Trophoblast cell (in vitro differentiated cells and primary cell): ENCODE measurements around the gene PCDHA4.
"Not testable (repeated sequence)": the region's sequence is repeated elsewhere in the genome, so short reads cannot be mapped to it uniquely, and the experiment has no call there.

ENCODE experiments used
- DNase-seq, 2 donors: peaks; one replicate each; pipeline ENCODE4 v3.0.0-alpha.2; 2016
- H2AFZ ChIP-seq: 2 replicates; pipeline ENCODE4 v1.6.1; 2013; ENCODE audit warnings: low read length, moderate library complexity, mild to moderate bottlenecking; ENCODE audit not compliant: insufficient read depth, poor library complexity
- H2AK5ac ChIP-seq: 2 replicates; pipeline ENCODE4 v1.6.1; 2013; ENCODE audit warnings: mild to moderate bottlenecking, low read length
- H2BK120ac ChIP-seq: 2 replicates; pipeline ENCODE4 v1.6.1; 2013; ENCODE audit warnings: low read length, mild to moderate bottlenecking, moderate library complexity; ENCODE audit not compliant: insufficient read depth, poor library complexity
- H2BK12ac ChIP-seq: 2 replicates; pipeline ENCODE4 v1.6.1; 2013; ENCODE audit warnings: mild to moderate bottlenecking, low read length, moderate library complexity
- H2BK5ac ChIP-seq: 2 replicates; pipeline ENCODE4 v1.6.1; 2013; ENCODE audit warnings: low read length, low read depth, moderate library complexity, mild to moderate bottlenecking; ENCODE audit not compliant: poor library complexity
- H3K14ac ChIP-seq: 2 replicates; pipeline ENCODE4 v1.6.1; 2013; ENCODE audit warnings: mild to moderate bottlenecking, low read length
- H3K18ac ChIP-seq: 2 replicates; pipeline ENCODE4 v1.6.1; 2013; ENCODE audit warnings: mild to moderate bottlenecking, low read length
- H3K23ac ChIP-seq: 2 replicates; pipeline ENCODE4 v1.6.1; 2013; ENCODE audit warnings: low read length
- H3K27ac ChIP-seq: 2 replicates; pipeline ENCODE4 v1.5.1; 2013; ENCODE audit warnings: low read depth, mild to moderate bottlenecking, inconsistent platforms, low read length, moderate library complexity
- H3K27me3 ChIP-seq: 2 replicates; pipeline ENCODE4 v1.6.1; 2013; ENCODE audit warnings: inconsistent platforms, mild to moderate bottlenecking, low read length, moderate library complexity; ENCODE audit not compliant: insufficient read depth
- H3K36me3 ChIP-seq, 2 experiments: 1 replicate in 1 of 2; 2 replicates in 1 of 2; pipeline ENCODE4 v1.6.1; 2013; ENCODE audit warnings: low read length in 2 of 2, mild to moderate bottlenecking in 2 of 2, moderate library complexity in 1 of 2; ENCODE audit not compliant: insufficient read depth in 2 of 2, control insufficient read depth in 1 of 2
- H3K4ac ChIP-seq: 2 replicates; pipeline ENCODE4 v1.6.1; 2013; ENCODE audit warnings: low read depth, mild to moderate bottlenecking, low read length, moderate library complexity
- H3K4me1 ChIP-seq, 2 experiments: 1 replicate in 1 of 2; 2 replicates in 1 of 2; pipeline ENCODE4 v1.6.1; 2013; ENCODE audit warnings: low read length in 2 of 2, mild to moderate bottlenecking in 2 of 2, moderate library complexity in 1 of 2; ENCODE audit not compliant: insufficient read depth in 2 of 2, control insufficient read depth in 1 of 2
- H3K4me2 ChIP-seq: 2 replicates; pipeline ENCODE4 v1.6.1; 2013; ENCODE audit warnings: inconsistent platforms, mild to moderate bottlenecking, low read length, moderate library complexity
- H3K4me3 ChIP-seq: 2 replicates; pipeline ENCODE4 v1.5.1; 2013; ENCODE audit warnings: mild to moderate bottlenecking, low read depth, low read length, inconsistent platforms
- H3K79me1 ChIP-seq: one replicate; pipeline ENCODE4 v1.6.1; 2013; ENCODE audit warnings: low read length
- H3K79me2 ChIP-seq: 2 replicates; pipeline ENCODE4 v1.6.1; 2013; ENCODE audit warnings: low read length, mild to moderate bottlenecking; ENCODE audit not compliant: control insufficient read depth, insufficient read depth, poor library complexity
- H3K9ac ChIP-seq: 2 replicates; pipeline ENCODE4 v1.6.1; 2013; ENCODE audit warnings: mild to moderate bottlenecking, low read length
- H3K9me3 ChIP-seq: 2 replicates; pipeline ENCODE4 v1.6.1; 2013; ENCODE audit warnings: low read depth, mild to moderate bottlenecking, control low read depth, inconsistent platforms, low read length; ENCODE audit not compliant: insufficient read depth
- H4K12ac ChIP-seq: 2 replicates; pipeline ENCODE4 v1.6.1; 2013; ENCODE audit warnings: low read depth, mild to moderate bottlenecking, low read length, moderate library complexity
- H4K8ac ChIP-seq: 2 replicates; pipeline ENCODE4 v1.6.1; 2013; ENCODE audit warnings: low read depth, mild to moderate bottlenecking, low read length, moderate library complexity
- H4K91ac ChIP-seq: one replicate; pipeline ENCODE4 v1.6.1; 2013; ENCODE audit warnings: low read depth, mild to moderate bottlenecking, low read length, moderate library complexity
- WGBS: extraction: QIAGEN DNeasy Blood & Tissue Kit; methylation state at CpG from one replicate; pipeline ENCODE4 v1.1.7; 2013; ENCODE audit warnings: missing lambda C conversion rate; ENCODE audit not compliant: insufficient read length, insufficient coverage; ENCODE audit errors: extremely low coverage; 5-methylcytosine and 5-hydroxymethylcytosine counted together

The PCDHA4 gene

DNA sequence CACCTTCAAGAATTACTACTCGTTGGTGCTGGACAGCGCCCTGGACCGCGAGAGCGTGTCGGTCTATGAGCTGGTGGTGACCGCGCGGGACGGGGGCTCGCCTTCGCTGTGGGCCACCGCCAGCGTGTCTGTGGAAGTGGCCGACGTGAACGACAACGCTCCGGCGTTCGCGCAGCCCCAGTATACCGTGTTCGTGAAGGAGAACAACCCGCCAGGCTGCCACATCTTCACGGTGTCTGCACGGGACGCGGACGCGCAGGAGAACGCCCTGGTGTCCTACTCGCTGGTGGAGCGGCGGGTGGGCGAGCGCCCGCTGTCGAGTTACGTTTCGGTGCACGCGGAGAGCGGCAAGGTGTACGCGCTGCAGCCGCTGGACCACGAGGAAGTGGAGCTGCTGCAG lies 16.1 kb downstream of the PCDHA4 start:
- H3K4me1 ChIP-seq, H4K8ac ChIP-seq, H2AK5ac ChIP-seq, H3K36me3 ChIP-seq, H4K12ac ChIP-seq, H3K14ac ChIP-seq, H2AFZ ChIP-seq, H3K27me3 ChIP-seq, H2BK120ac ChIP-seq, H3K27ac ChIP-seq, H3K18ac ChIP-seq, H3K79me2 ChIP-seq, H3K4me2 ChIP-seq, H2BK5ac ChIP-seq, DNase-seq, H3K79me1 ChIP-seq, H4K91ac ChIP-seq, H3K9ac ChIP-seq, H2BK12ac ChIP-seq, H3K4ac ChIP-seq, H3K9me3 ChIP-seq, H3K4me3 ChIP-seq, H3K23ac ChIP-seq: not testable (repeated sequence)
- WGBS = no CpG with 5 or more reads among the region's 48 CpGs

DNA sequence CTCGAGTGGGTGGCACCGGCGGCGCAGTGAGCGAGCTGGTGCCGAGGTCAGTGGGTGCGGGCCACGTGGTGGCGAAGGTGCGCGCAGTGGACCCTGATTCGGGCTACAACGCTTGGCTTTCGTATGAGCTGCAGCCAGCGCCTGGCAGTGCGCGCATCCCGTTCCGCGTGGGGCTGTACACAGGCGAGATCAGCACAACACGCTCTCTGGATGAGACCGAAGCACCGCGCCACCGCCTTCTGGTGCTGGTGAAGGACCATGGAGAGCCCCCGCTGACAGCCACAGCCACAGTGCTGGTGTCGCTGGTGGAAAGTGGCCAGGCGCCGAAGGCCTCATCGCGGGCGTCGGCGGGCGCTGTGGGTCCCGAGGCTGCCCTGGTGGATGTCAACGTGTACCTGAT lies 16.6 kb downstream of the PCDHA4 start:
- no peak overlapping the region for H3K4me2 ChIP-seq
- no peak overlapping the region for H3K27ac ChIP-seq
- H3K27me3 ChIP-seq = no peaks in the 10 kb centered on the region
- H3K23ac ChIP-seq = no peak overlapping the region
- H2BK120ac ChIP-seq = no peak overlapping the region
- no peak for DNase-seq
- no peak overlapping the region for H4K8ac ChIP-seq
- H2BK5ac ChIP-seq = no peak overlapping the region
- H3K9me3 ChIP-seq = peaks cover 3% of the 10 kb centered on the region
- no peaks in the 10 kb centered on the region for H3K4me1 ChIP-seq
- no peak overlapping the region for H4K91ac ChIP-seq
- no peak overlapping the region for H3K14ac ChIP-seq
- no peak overlapping the region for H2AFZ ChIP-seq
- no peak overlapping the region for H4K12ac ChIP-seq
- peaks cover 7 to 8% of the 10 kb centered on the region in 2 experiments for H3K36me3 ChIP-seq
- H3K79me1 ChIP-seq = no peaks in the 10 kb centered on the region
- no peak overlapping the region for H2AK5ac ChIP-seq
- no peak overlapping the region for H3K4ac ChIP-seq
- H2BK12ac ChIP-seq = no peak overlapping the region
- H3K4me3 ChIP-seq = no peak overlapping the region
- WGBS = no CpG with 5 or more reads among the region's 38 CpGs
- no peak overlapping the region for H3K9ac ChIP-seq
- H3K18ac ChIP-seq = no peak overlapping the region
- no peaks in the 10 kb centered on the region for H3K79me2 ChIP-seq

DNA sequence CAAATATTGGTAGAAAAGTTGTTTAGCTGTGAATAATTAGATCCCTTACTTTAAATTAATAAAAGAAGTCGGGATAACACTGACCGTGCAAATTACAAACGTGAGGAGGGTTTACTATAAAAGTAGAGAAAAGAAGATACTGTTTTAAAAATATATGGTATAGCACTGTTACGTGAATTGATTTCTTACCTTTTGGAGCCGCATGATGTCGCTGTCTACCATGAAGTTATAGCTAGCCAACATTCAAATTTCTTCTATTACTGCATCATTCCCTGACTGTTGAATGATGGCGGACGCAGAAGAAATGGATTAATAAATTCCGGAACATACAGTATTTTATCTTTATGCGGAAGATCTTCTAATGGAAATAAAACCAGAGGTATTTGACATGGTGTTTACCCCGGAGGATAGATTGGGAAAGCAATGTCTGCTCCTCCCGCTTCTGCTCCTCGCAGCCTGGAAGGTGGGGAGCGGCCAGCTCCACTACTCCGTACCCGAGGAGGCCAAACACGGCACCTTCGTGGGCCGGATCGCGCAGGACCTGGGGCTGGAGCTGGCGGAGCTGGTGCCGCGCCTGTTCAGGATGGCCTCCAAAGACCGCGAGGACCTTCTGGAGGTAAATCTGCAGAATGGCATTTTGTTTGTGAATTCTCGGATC lies 21.0 kb downstream of the PCDHA4 start, which contains the start of gene PCDHA6:
PCDHA6 (plus strand) TSS at position 257 of the 658 bp plus-strand sequence; CDS start at position 389, 132 bp downstream.
- no peak within 1 kb of the TSS for H4K8ac ChIP-seq
- H4K12ac ChIP-seq = peak within 1 kb of the TSS; percentile 51
- no CpG with 5 or more reads among the region's 27 CpGs for WGBS
- no peak within 1 kb of the TSS for H2BK12ac ChIP-seq
- peaks cover 3% of the 10 kb centered on the region for H3K9me3 ChIP-seq
- peak within 1 kb of the TSS; percentile 72 for H3K14ac ChIP-seq
- no peaks in the 10 kb centered on the region for H3K79me2 ChIP-seq
- H2BK5ac ChIP-seq = no peak within 1 kb of the TSS
- H2AK5ac ChIP-seq = no peak within 1 kb of the TSS
- H4K91ac ChIP-seq = peak within 1 kb of the TSS; percentile 28
- peak within 1 kb of the TSS; percentile 75 for H3K4me3 ChIP-seq
- no peak within 1 kb of the TSS for H3K4ac ChIP-seq
- no peak for DNase-seq
- H2BK120ac ChIP-seq = no peak within 1 kb of the TSS
- H3K4me2 ChIP-seq = peak within 1 kb of the TSS; percentile 39
- H3K27ac ChIP-seq = no peak within 1 kb of the TSS
- H2AFZ ChIP-seq = peak within 1 kb of the TSS; percentile 60
- no peaks in the 10 kb centered on the region for H3K4me1 ChIP-seq
- no peak within 1 kb of the TSS for H3K23ac ChIP-seq
- H3K27me3 ChIP-seq = no peaks in the 10 kb centered on the region
- H3K79me1 ChIP-seq = no peaks in the 10 kb centered on the region
- no peak within 1 kb of the TSS for H3K9ac ChIP-seq
- peak within 1 kb of the TSS; percentile 82 for H3K18ac ChIP-seq
- H3K36me3 ChIP-seq = peaks cover 8 to 9% of the 10 kb centered on the region in 2 experiments

DNA sequence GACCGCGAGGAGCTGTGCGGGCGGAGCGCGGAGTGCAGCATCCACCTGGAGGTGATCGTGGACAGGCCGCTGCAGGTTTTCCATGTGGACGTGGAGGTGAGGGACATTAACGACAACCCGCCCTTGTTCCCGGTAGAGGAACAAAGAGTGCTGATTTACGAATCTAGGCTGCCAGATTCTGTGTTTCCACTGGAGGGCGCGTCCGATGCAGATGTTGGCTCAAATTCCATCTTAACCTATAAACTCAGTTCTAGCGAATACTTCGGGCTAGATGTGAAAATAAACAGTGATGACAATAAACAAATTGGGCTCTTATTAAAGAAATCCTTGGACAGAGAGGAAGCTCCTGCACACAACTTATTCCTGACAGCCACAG lies 21.5 kb downstream of the PCDHA4 start:
- H3K36me3 ChIP-seq = peaks cover 7 to 8% of the 10 kb centered on the region in 2 experiments
- no peaks in the 10 kb centered on the region for H3K79me2 ChIP-seq
- H3K18ac ChIP-seq = no peak overlapping the region
- peak overlapping the region; percentile 39 for H3K4me2 ChIP-seq
- H3K4ac ChIP-seq = no peak overlapping the region
- H3K4me1 ChIP-seq = no peaks in the 10 kb centered on the region
- no peaks in the 10 kb centered on the region for H3K27me3 ChIP-seq
- no peak overlapping the region for H2BK5ac ChIP-seq
- H4K8ac ChIP-seq = no peak overlapping the region
- H2BK12ac ChIP-seq = no peak overlapping the region
- peak overlapping the region; percentile 75 for H3K4me3 ChIP-seq
- no peak overlapping the region for H3K9ac ChIP-seq
- H3K79me1 ChIP-seq = no peaks in the 10 kb centered on the region
- H4K91ac ChIP-seq = no peak overlapping the region
- no peak overlapping the region for H2AK5ac ChIP-seq
- H3K14ac ChIP-seq = no peak overlapping the region
- no peak overlapping the region for H3K23ac ChIP-seq
- DNase-seq = no peak
- no peak overlapping the region for H2BK120ac ChIP-seq
- no peak overlapping the region for H4K12ac ChIP-seq
- no peak overlapping the region for H3K27ac ChIP-seq
- WGBS = no CpG with 5 or more reads among the region's 18 CpGs
- no peak overlapping the region for H2AFZ ChIP-seq
- peaks cover 2% of the 10 kb centered on the region for H3K9me3 ChIP-seq
